Skeletal muscle tissue (tissue), 4 donors: ENCODE results near the gene PARVB. TPM values are rescaled to one million over a fixed set of nuclear protein-coding genes. Genes with fewer than 3 reads are reported as not detected.
"Not testable (repeated sequence)": the region's sequence is repeated elsewhere in the genome, so short reads cannot be mapped to it uniquely, and the experiment has no call there.

ENCODE experiments used
- H3K27ac ChIP-seq: one replicate; pipeline ENCODE4 v1.7.0; 2013; ENCODE audit warnings: mild to moderate bottlenecking, low read depth, low read length, inconsistent platforms
- H3K27me3 ChIP-seq, 3 donors: one replicate each; pipeline ENCODE4 v1.7.0; 2013; ENCODE audit warnings: low read length in 3 of 3; ENCODE audit not compliant: control insufficient read depth in 3 of 3, insufficient read depth in 3 of 3
- H3K36me3 ChIP-seq, 3 donors: one replicate each; pipeline ENCODE4 v1.7.0; 2013; ENCODE audit warnings: low read length in 3 of 3; ENCODE audit not compliant: control insufficient read depth in 3 of 3, insufficient read depth in 3 of 3
- H3K4me1 ChIP-seq, 3 donors: one replicate each; pipeline ENCODE4 v1.7.0; 2013; ENCODE audit warnings: low read length in 3 of 3, mild to moderate bottlenecking in 3 of 3; ENCODE audit not compliant: control insufficient read depth in 3 of 3, insufficient read depth in 3 of 3
- H3K4me3 ChIP-seq, 3 donors: one replicate each; pipeline ENCODE4 v1.7.0; 2013; ENCODE audit warnings: low read length in 3 of 3
- H3K9ac ChIP-seq, 3 donors: one replicate each; pipeline ENCODE4 v1.7.0; 2013; ENCODE audit warnings: low read length in 3 of 3, mild to moderate bottlenecking in 3 of 3, moderate library complexity in 2 of 3, low read depth in 1 of 3
- H3K9me3 ChIP-seq, 3 donors: one replicate each; pipeline ENCODE4 v1.7.0; 2013; ENCODE audit warnings: low read length in 3 of 3; ENCODE audit not compliant: control insufficient read depth in 3 of 3
- total RNA-seq: library from RNA; depleted of rRNA; stranded (reverse); fragments of >200 nt; gene quantifications from one replicate; pipeline ENCODE4 v1.2.3, GENCODE V29; 2014
- donor health status: Osteomylitis.

PARVB gene
- total RNA-seq, 1 donor from 2014 or later = 11.0 TPM

DNA sequence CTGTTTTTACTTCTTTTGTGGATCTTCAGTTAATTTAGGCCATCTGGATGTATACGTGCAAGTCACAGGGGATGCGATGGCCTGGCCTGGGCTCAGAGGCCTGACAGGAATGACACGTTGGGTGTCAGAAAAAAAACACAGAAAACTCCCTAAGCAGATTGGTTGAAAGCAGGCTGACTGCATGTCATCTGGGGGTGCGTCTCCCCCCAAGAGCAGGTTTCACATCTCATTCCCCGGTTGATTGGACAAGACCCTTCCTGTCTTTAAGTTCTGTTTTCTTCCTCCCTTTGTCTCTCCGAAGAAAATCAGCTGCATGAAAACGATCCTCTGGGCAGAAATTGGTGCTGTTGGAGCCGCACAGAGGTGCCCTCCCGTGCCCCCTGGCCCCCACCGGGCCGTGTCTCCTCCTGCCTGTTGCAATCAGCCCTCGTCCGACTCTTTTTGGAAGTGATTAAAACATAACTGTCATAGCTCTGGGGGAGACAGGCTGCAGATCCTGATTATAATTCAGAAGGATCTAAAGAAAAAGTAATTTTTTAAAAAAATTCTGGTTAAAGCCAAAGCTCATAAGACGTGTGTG lies 84.8 kb downstream of the PARVB start:
- no peak overlapping the region for H3K4me3 ChIP-seq
- no peak overlapping the region for H3K9ac ChIP-seq
- H3K27ac ChIP-seq = no peak overlapping the region
- H3K36me3 ChIP-seq = peaks cover 16 to 17% (median 16%) of the 10 kb centered on the region in 3 donors
- H3K27me3 ChIP-seq = no peaks in the 10 kb centered on the region
- H3K9me3 ChIP-seq = no peaks in the 10 kb centered on the region
- H3K4me1 ChIP-seq = peaks cover 0 to 16% (median 5%) of the 10 kb centered on the region in 3 donors

DNA sequence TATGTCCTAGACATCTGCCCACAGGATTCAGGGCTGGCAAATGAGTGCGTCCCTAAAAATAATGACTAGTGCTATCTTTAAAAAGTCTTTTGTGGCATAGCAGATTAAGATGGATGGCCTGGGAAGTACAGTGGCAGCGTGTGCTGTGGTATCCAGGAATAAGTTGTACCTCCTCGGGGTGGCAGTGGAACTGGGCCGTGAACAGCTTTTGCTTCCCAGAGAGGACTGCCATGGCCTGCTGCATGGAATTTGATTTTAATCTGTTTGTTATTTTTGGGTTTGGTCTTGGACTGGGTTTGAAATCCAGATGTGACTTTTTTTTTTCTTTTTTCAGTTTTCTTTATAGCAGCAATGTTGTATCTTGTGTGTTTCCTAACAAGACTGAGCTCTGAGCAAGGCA lies 85.3 kb downstream of the PARVB start:
- Histone ChIP-seq H3K4me1 (peaks cover 0 to 16% (median 5%) of the 10 kb centered on the region in 3 donors), H3K36me3 (peaks cover 11 to 12% (median 12%) of the 10 kb centered on the region in 3 donors), H3K27ac (no peak overlapping the region), H3K27me3 (no peaks in the 10 kb centered on the region), H3K9ac (no peak overlapping the region), H3K4me3 (no peak overlapping the region), H3K9me3 (no peaks in the 10 kb centered on the region)

DNA sequence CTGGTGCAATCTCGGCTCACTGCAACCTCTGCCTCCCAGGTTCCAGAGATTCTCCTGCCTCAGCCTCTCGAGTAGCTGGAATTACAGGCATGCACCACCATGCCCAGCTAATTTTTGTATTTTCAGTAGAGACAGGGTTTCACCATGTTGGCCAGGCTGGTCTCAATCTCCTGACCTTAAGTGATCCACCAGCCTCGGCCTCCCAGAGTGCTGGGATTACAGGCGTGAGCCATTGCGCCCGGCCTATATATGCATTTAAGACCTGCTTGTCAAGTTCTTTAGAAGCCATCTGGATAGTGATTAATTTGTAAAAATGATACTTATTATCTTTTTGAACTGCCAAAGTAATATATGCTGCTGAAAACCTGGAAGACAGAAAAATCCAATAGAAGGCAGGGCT lies 86.6 kb downstream of the PARVB start:
- H3K27ac ChIP-seq, H3K9ac ChIP-seq, H3K27me3 ChIP-seq, H3K36me3 ChIP-seq, H3K9me3 ChIP-seq, H3K4me3 ChIP-seq: not testable (repeated sequence)
- H3K4me1 ChIP-seq = peaks cover 0 to 16% (median 5%) of the 10 kb centered on the region in 3 donors

DNA sequence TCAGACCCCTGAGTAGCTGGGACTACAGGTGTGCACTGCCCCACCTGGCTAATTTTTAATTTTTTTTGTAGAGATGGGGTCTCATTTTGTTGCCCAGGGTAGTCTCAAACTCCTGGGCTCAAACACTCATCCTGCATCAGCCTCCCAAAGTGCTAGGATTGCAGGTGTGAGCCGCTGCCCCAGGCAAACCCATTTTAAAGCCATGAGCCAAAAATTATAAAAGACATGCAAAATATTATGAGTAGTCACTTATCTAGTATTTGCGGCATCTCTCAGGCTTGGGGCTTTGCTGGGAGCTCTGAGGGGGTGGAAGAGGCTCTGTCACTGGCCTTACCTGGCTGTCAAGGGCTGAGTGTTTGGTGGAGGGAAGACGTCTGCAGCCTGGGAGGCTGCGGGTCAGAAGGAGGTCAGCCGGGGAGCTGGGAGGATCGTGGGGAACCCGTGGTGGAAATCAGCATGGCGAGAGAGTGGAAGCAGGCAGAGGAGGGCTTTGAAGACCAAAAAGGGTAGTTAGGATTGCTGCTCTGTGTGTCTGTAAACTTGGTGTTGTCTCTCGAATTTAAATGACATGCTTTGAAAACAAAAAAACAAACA lies 87.6 kb downstream of the PARVB start:
- Histone ChIP-seq H3K27ac (no peak overlapping the region), H3K9ac (no peak overlapping the region), H3K9me3 (no peaks in the 10 kb centered on the region), H3K27me3 (no peaks in the 10 kb centered on the region), H3K36me3 (peaks cover 0 to 5% (median 2%) of the 10 kb centered on the region in 3 donors), H3K4me1 (peaks cover 3 to 21% (median 14%) of the 10 kb centered on the region in 3 donors), H3K4me3 (no peak overlapping the region)

DNA sequence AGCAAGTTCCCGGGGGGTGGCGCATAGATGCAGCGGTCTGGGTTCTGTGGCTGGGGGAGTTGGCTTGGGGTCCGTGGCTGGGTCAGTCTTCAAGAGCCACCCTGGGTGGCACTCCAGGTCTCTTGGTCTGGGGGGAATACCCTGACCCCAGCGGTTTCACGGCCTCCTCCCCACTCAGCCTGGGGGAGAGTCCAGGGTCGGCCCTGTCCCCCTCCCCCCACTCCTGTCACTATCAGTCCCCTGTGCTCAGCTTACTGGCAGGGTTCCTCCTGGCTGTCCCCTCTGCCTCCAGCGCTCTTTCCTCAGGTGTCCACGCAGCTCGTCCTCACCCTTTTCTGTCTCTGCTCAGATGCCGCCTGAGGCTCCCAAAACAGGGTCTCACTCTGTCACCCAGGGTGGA lies 88.1 kb downstream of the PARVB start:
- H3K9ac ChIP-seq = peak overlapping the region in 1 of 3 donors; percentile 8
- no peak overlapping the region for H3K4me3 ChIP-seq
- H3K4me1 ChIP-seq = peaks cover 3 to 26% (median 18%) of the 10 kb centered on the region in 3 donors
- peaks cover 0 to 8% (median 2%) of the 10 kb centered on the region in 3 donors for H3K36me3 ChIP-seq
- H3K27me3 ChIP-seq = no peaks in the 10 kb centered on the region
- no peak overlapping the region for H3K27ac ChIP-seq
- H3K9me3 ChIP-seq = no peaks in the 10 kb centered on the region

DNA sequence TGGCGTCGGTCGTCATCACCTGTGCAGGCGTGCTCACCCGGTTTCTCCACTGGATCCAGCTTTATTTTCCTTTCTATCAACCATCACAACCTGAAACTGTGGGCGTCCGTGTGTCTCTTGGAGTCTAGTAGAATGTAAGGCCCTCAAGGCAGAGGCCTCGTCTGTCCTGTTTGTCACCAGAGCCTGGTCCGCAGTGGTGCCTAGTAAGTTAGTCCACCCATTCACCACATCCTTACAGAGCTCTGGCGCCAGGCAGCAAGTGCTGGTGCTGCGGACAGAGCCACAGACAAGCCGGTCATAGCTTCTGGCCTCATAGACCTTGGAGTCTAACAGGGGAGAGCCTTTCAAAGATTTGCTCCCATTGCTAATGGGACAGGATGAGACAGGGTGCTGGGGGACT lies 92.2 kb downstream of the PARVB start:
- no peak overlapping the region for H3K4me3 ChIP-seq
- H3K9ac ChIP-seq = peak overlapping the region in 1 of 3 donors; percentile 16
- no peaks in the 10 kb centered on the region for H3K9me3 ChIP-seq
- H3K27me3 ChIP-seq = no peaks in the 10 kb centered on the region
- H3K4me1 ChIP-seq = peaks cover 6 to 30% (median 20%) of the 10 kb centered on the region in 3 donors
- H3K27ac ChIP-seq = no peak overlapping the region
- peaks cover 18 to 27% (median 21%) of the 10 kb centered on the region in 3 donors for H3K36me3 ChIP-seq

DNA sequence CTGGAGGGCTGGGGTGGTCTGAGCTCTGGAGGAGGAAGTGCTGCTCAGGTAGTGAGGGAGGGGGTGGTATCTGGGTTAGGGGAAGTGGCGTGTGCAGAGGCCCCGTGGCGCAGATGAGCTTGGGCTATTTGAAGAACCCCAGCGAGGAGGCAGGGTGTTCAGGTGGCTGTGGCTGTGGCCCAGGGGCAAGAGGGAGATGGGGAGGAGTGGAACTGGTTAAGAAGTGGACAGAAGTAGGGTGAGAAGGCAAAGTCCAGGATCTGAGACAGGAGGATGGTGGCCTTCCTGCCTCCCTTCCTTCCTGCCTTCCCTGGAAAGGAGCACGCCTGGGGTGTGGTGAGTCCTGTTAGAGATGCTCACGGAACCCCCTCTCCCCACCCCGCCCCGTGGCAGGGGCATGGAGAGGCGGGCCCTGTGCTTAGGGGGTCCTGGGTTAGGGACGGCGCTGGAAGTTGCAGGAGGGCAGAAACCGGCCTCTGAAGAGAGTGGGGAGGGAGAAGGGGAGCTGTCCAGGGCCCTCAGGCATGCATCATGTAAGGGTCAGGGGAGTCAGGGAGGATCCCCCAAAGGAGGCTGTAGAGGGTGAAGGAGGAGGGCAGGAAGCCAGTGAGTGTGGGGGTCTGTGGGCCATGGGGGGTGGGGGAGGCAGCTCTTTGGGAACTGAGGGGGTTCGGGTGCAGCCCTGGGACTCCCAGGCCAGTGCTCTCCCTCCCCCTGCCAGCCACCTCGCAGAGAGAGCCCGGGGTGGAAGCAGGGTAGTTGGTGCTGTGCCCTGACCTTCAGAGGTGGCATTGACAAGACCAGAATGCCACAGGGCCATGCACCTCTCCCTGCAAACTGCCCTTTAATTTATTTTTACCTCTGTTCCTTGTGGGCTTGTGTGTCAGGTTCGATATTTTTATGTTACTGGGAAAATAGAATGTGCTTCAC lies 92.9 kb downstream of the PARVB start:
- Histone ChIP-seq H3K9me3 (no peaks in the 10 kb centered on the region), H3K36me3 (peaks cover 18 to 27% (median 21%) of the 10 kb centered on the region in 3 donors), H3K4me3 (no peak overlapping the region), H3K27me3 (no peaks in the 10 kb centered on the region), H3K4me1 (peaks cover 6 to 29% (median 19%) of the 10 kb centered on the region in 3 donors), H3K9ac (peak overlapping the region in 2 of 3 donors; percentile 8 to 27), H3K27ac (no peak overlapping the region)

DNA sequence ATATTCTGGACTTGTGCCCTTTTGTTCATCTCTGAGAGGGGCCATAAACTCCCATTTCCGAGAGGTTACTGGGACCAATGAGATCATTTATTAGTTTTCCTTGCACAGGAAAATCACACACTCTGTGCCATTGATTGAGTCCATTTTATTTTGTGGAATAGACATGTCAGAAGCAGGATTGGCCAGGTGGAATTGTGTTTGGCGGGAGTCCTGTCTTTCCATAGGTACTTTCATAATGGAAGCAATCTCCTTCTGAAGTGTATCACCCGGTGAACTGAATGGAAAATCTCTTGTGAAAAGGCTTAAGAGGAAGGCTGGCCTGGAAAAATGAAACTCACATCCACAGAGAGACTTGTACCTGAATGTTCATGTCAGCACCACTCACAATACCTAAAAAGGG lies 93.6 kb downstream of the PARVB start:
- H3K27me3 ChIP-seq = no peaks in the 10 kb centered on the region
- H3K4me1 ChIP-seq = peaks cover 6 to 25% (median 15%) of the 10 kb centered on the region in 3 donors
- peak overlapping the region in 1 of 3 donors; percentile 27 for H3K9ac ChIP-seq
- peaks cover 18 to 30% (median 22%) of the 10 kb centered on the region in 3 donors for H3K36me3 ChIP-seq
- no peak overlapping the region for H3K27ac ChIP-seq
- H3K4me3 ChIP-seq = no peak overlapping the region
- no peaks in the 10 kb centered on the region for H3K9me3 ChIP-seq

DNA sequence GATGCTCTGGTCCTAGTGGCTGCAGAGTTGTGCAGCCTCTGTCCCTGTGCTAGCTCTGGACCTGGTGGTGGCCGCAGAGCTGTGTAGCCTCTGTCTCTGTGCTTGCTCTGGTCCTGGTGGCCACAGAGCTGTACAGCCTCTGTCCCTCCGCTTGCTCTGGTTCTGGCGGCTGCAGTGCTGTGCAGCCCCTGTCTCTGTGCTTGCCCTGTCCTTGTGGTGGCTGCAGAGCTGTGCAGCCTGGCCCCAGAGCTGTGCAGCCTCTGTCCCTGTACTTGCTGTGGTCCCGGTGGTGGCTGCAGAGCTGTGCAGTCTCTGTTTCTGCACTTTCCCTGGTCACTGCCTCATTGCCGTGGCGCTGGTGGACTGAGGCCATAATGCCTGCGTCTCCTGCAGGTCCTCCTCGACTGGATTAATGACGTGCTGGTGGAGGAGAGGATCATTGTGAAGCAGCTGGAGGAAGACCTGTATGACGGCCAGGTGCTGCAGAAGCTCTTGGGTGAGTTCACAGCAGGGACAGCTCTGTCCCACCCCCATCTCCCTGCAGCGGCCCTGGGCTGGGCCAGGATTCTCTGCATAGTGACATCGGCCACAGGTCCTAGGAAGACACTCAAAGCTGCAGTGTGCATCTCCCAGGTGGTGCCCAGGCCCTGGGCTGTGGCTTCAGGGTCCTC lies 94.7 kb downstream of the PARVB start:
- peaks cover 6 to 25% (median 15%) of the 10 kb centered on the region in 3 donors for H3K4me1 ChIP-seq
- no peak overlapping the region for H3K27ac ChIP-seq
- H3K27me3 ChIP-seq = no peaks in the 10 kb centered on the region
- no peak overlapping the region for H3K9ac ChIP-seq
- no peaks in the 10 kb centered on the region for H3K9me3 ChIP-seq
- H3K36me3 ChIP-seq = peaks cover 18 to 32% (median 22%) of the 10 kb centered on the region in 3 donors
- no peak overlapping the region for H3K4me3 ChIP-seq
